ENCODE data around the gene KIAA1958. TPM values are rescaled to one million over a fixed set of nuclear protein-coding genes. Genes with fewer than 3 reads are reported as not detected.
"Not testable (repeated sequence)": the region's sequence is repeated elsewhere in the genome, so short reads cannot be mapped to it uniquely, and the experiment has no call there.

KIAA1958 gene
- total RNA-seq, 4 donors from 2014 or later = 2.7 to 5.7 (median 5.2) TPM

DNA sequence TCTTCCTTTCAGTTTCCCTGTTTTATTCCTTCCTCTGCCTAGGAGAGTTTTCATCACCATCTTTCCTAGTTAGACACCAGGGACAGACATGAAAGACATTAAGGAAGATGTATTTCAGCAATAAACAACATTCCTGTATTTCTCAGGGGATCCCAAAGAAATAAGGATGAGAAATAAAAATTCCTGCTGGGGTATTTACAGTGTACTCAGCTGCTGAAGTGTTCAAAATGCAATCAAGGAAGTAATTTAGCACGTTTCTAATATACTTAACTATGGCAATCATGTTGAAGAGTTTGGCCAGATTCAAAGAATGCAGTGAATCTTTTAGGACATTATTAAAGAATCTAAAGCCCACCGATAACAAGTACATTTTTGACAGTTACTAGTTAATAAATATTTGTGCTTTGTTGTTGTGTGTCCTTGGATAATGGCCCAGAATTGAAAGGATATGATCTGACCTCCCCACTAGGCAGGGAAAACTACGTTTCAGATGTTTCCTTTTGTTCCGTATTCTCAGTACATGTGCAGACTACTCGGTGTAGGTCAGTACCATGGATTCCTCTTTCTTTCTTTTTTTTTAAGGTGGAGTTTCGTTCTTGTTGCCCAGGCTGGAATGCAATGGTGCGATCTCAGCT is 184.5 kb downstream of the KIAA1958 start:
- DNase-seq = no peak
- intact Hi-C loops (cut with DNase I) = no loop called here
- no peaks in the 10 kb centered on the region for H3K9me3 ChIP-seq
- no peaks in the 10 kb centered on the region for H3K36me3 ChIP-seq
- WGBS, 2 donors = 64 to 74% methylated on average over 7 of the region's 7 CpGs
- no peaks in the 10 kb centered on the region for H3K4me1 ChIP-seq
- no peak overlapping the region for H3K27ac ChIP-seq
- no peaks in the 10 kb centered on the region for H3K27me3 ChIP-seq
- no peak overlapping the region for H3K4me3 ChIP-seq
- TF ChIP-seq, protein P1, sequence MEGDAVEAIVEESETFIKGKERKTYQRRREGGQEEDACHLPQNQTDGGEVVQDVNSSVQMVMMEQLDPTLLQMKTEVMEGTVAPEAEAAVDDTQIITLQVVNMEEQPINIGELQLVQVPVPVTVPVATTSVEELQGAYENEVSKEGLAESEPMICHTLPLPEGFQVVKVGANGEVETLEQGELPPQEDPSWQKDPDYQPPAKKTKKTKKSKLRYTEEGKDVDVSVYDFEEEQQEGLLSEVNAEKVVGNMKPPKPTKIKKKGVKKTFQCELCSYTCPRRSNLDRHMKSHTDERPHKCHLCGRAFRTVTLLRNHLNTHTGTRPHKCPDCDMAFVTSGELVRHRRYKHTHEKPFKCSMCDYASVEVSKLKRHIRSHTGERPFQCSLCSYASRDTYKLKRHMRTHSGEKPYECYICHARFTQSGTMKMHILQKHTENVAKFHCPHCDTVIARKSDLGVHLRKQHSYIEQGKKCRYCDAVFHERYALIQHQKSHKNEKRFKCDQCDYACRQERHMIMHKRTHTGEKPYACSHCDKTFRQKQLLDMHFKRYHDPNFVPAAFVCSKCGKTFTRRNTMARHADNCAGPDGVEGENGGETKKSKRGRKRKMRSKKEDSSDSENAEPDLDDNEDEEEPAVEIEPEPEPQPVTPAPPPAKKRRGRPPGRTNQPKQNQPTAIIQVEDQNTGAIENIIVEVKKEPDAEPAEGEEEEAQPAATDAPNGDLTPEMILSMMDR (IDR thresholded peaks at IDR 0.05) = no peak
- TF ChIP-seq POLR2A (IDR thresholded peaks at IDR 0.05) = no peak

DNA sequence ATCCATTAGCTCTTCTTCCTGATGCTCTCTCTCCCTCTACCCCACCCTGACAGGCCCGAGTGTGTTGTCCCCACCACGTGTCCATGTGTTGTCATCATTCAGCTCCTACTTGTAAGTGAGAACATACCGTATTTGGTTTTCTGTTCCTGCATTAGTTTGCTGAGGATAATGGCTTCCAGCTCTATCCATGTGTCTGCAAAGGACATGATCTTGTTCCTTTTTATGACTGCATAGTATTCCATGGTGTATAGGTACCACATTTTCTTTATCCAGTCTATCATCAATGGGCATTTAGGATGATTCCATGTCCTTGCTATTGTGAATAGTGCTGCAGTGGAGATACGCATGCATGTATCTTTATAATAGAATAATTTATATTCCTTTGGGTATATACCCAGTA is 186.6 kb downstream of the KIAA1958 start:
- intact Hi-C loops (cut with DNase I); H3K27ac ChIP-seq; H3K27me3 ChIP-seq; DNase-seq; H3K4me1 ChIP-seq; H3K4me3 ChIP-seq; H3K36me3 ChIP-seq: not testable (repeated sequence)
- peaks cover 0 to 15% (median 10%) of the 10 kb centered on the region in 3 donors for H3K9me3 ChIP-seq
- WGBS, 2 donors = 91 to 94% methylated on average over 4 of the region's 4 CpGs

DNA sequence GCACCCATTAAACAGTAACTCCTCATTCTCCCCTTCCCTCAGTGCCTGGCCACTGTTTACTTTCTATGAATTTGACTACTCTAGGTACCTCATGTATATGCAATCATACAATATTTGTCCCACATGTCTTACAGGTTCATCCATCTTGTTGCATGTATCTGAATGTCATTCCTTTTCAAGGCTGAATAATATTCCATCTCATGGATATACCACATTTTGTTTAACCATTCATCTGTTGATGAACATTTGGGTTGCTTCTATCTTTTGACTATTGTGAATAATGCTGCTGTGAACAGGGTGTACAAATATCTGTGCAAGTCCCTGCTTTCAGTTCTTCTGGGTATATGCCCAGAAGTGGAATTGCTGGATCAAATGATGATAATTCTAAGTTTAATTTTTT is 190.4 kb downstream of the KIAA1958 start:
- DNase-seq = no peak
- intact Hi-C loops (cut with DNase I) = no loop called here
- TF ChIP-seq, protein P1 (IDR thresholded peaks at IDR 0.05) = no peak
- no peak for TF ChIP-seq POLR2A (IDR thresholded peaks at IDR 0.05)

DNA sequence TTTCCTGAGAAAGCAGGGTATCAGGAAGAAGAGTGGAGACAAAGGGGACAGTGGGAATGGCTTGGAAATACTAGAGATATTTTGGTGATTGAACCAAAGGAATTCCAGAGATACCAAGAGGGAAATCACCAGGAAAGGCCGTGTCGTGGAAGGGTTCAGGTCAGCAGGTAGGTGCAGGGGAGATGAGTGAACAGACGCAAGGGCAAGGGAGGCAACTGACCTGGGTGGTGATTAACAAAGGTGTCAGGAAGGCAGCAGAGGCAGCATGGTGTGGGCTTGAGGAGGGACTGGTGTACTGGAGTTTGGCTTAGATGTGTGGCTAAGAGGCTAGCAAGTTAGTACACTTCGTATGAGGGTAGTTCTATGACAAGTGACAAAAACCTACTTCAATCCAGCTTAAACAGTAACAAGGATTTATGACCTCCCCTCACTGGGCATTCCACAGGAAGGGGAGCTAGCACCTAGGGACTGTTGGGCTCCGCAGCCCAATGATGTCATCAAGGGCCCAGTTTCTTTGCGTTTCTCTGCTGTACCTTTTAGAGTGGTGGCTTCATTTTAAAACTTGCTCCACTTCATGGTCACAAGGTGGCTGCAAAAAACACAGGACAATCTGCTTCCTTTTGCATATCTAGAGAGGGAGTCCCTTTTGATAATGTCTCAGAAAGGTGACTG is 194.2 kb downstream of the KIAA1958 start:
- no peak overlapping the region for H3K27ac ChIP-seq
- WGBS, 2 donors = 81 to 84% methylated on average over 6 of the region's 6 CpGs
- H3K36me3 ChIP-seq = peaks cover 0 to 16% (median 0%) of the 10 kb centered on the region in 3 donors
- no peak for TF ChIP-seq POLR2A (IDR thresholded peaks at IDR 0.05)
- TF ChIP-seq, protein P1 (IDR thresholded peaks at IDR 0.05) = no peak
- no peak for DNase-seq
- H3K4me3 ChIP-seq = no peak overlapping the region
- no peaks in the 10 kb centered on the region for H3K27me3 ChIP-seq
- peaks cover 0 to 5% (median 0%) of the 10 kb centered on the region in 3 donors for H3K4me1 ChIP-seq
- peaks cover 0 to 23% (median 10%) of the 10 kb centered on the region in 3 donors for H3K9me3 ChIP-seq
- intact Hi-C loops (cut with DNase I) = no loop called here

More for the DNA sequence above, 190.4 kb downstream of the KIAA1958 start:
- peaks cover 0 to 23% (median 10%) of the 10 kb centered on the region in 3 donors for H3K9me3 ChIP-seq
- H3K4me1 ChIP-seq = peaks cover 0 to 1% (median 0%) of the 10 kb centered on the region in 3 donors
- no peak overlapping the region for H3K4me3 ChIP-seq
- H3K36me3 ChIP-seq = no peaks in the 10 kb centered on the region
- no peak overlapping the region for H3K27ac ChIP-seq
- H3K27me3 ChIP-seq = no peaks in the 10 kb centered on the region

DNA sequence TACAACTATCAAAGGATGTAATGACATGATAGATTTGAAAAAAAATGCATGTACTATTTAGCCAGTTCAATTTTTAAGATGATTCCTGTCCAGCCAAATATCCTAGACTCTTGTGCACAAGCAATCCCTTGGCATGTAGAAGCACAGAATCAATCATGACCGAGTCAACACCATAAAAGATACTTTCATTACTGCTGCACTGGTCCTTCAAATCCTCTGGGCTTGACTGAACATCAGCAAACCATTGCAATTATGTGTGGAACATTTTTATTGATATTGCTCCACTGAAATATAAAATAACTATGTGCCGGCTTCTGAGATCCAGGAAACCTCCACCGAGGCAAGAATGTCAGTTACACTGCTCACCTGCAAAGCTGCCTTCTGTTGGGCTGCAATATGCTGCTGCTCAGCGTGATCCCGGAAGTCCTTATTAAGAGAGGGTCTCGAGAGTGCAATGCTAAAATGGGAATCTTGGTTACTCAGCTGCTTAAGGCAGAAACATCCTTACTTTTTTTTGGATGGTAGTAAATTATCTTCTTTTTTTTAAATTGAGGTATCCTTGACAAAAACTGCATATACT is 202.6 kb downstream of the KIAA1958 start:
- H3K27me3 ChIP-seq = no peaks in the 10 kb centered on the region
- H3K4me3 ChIP-seq = no peak overlapping the region
- peaks cover 5 to 98% (median 24%) of the 10 kb centered on the region in 3 donors for H3K36me3 ChIP-seq
- intact Hi-C loops (cut with DNase I) = no loop called here
- no peak for DNase-seq
- TF ChIP-seq, protein P1 (IDR thresholded peaks at IDR 0.05) = no peak
- TF ChIP-seq POLR2A (IDR thresholded peaks at IDR 0.05) = no peak
- WGBS, 2 donors = 95 to 97% methylated on average over 6 of the region's 6 CpGs
- H3K4me1 ChIP-seq = peaks cover 0 to 7% (median 0%) of the 10 kb centered on the region in 3 donors
- H3K9me3 ChIP-seq = no peaks in the 10 kb centered on the region
- no peak overlapping the region for H3K27ac ChIP-seq

Measured in esophagus squamous epithelium (tissue), 5 donors.